ENCODE results near the gene DNM2. TPM values are rescaled to one million over a fixed set of nuclear protein-coding genes. Genes with fewer than 3 reads are reported as not detected.

DNM2 gene
- total and polyA plus RNA-seq, 9 of the 15 experiments (the other 6 are each of a cell fraction or from before 2014, with no cell fraction given), result 2.2 to 161 (median 72.6) TPM

GRCh38 chr19:10717356-10718204, at the start of gene DNM2 (continued):
- TF ChIP-seq E2F1 (CRISPR knock-in tag; IDR thresholded peaks at IDR 0.05), result 0 out of 2 replicates have a peak, but pooled peaks have one; percentile 45
- TF ChIP-seq CBX1 (IDR thresholded peaks at IDR 0.05; ENCODE audit: low read depth), result peak; percentile 72; the same call in 1 of the 2 replicates
- TF ChIP-seq CEBPG (CRISPR knock-in tag; IDR thresholded peaks at IDR 0.05), result peak; percentile 86
- TF ChIP-seq CEBPG (tag; conservative IDR thresholded peaks at IDR 0.05 in 1 of 2, IDR thresholded peaks at IDR 0.05 in 1 of 2), result peak; percentile 96 to 99
- TF ChIP-seq MBD2 (IDR thresholded peaks at IDR 0.05; ENCODE audit: borderline replicate concordance, low read depth), result peak; percentile 100
- TF ChIP-seq MCM7 (IDR thresholded peaks at IDR 0.05), result no peak
- TF ChIP-seq MLLT1 (IDR thresholded peaks at IDR 0.05), result peak in 1 of 2 experiments; percentile 100; a peak in 2 of 4 replicates
- TF ChIP-seq ATF7 (IDR thresholded peaks at IDR 0.05), result peak; percentile 97
- peak; percentile 61; the same call in 1 of the 2 replicates for TF ChIP-seq SPI1 (IDR thresholded peaks at IDR 0.05; ENCODE audit: borderline replicate concordance, low read depth, low read length)
- peak; percentile 100 for TF ChIP-seq NEUROD1 (IDR thresholded peaks at IDR 0.05; ENCODE audit: borderline replicate concordance, low read depth, low read length, partially characterized antibody)
- TF ChIP-seq ATF3 (IDR thresholded peaks at IDR 0.05), result peak; percentile 29; the same call in 1 of the 2 replicates
- 0 out of 2 replicates have a peak, but pooled peaks have one; percentile 29 for TF ChIP-seq ATF3 (CRISPR knock-in tag; conservative IDR thresholded peaks at IDR 0.05)
- TF ChIP-seq BMI1 (IDR thresholded peaks at IDR 0.05; ENCODE audit: low read length), result no peak
- peak; percentile 70 to 75 for TF ChIP-seq NRF1 (conservative IDR thresholded peaks at IDR 0.05 in 1 of 2, IDR thresholded peaks at IDR 0.05 in 1 of 2)
- peak in 1 of 2 experiments; percentile 3; a peak in 1 of 4 replicates for TF ChIP-seq RCOR1 (IDR thresholded peaks at IDR 0.05; ENCODE audit: borderline replicate concordance in 1 of 2, low read depth in 2 of 2, low read length in 2 of 2)
- TF ChIP-seq ARNT (IDR thresholded peaks at IDR 0.05), result 0 out of 4 replicates have a peak, but pooled peaks of 1 of the 2 experiments have one; percentile 69
- TF ChIP-seq ZNF639 (CRISPR knock-in tag; conservative IDR thresholded peaks at IDR 0.05 in 1 of 2, IDR thresholded peaks at IDR 0.05 in 1 of 2), result peak in 1 of 2 experiments; percentile 99; a peak in 2 of 4 replicates
- TF ChIP-seq TEAD1 (CRISPR knock-in tag; IDR thresholded peaks at IDR 0.05), result peak in 1 of 2 experiments; percentile 44; a peak in 1 of 4 replicates
- TF ChIP-seq ETS1 (conservative IDR thresholded peaks at IDR 0.05; ENCODE audit: control insufficient read depth, low read depth, low read length), result peak; percentile 70
- peak; percentile 93 for TF ChIP-seq GABPA (tag; conservative IDR thresholded peaks at IDR 0.05; ENCODE audit: low read depth)
